NB4 (cell line): ENCODE data around the gene NTN1.
A peak's percentile ranks its signal among the peaks of the same experiment; 100 is the strongest.

Experiments used
- CTCF ChIP-seq: IDR thresholded peaks from one replicate; pipeline ENCODE4 v1.5.1; 2012; ENCODE audit warnings: low read depth, low read length
- MAX ChIP-seq: IDR thresholded peaks from 2 replicates; pipeline ENCODE4 v1.6.1; 2011; ENCODE audit warnings: low read depth, low read length
- MYC ChIP-seq: IDR thresholded peaks from 2 replicates; pipeline ENCODE4 v1.6.1; 2011; ENCODE audit warnings: low read depth, low read length

- TF ChIP-seq MYC, result peak; percentile 64
- no peak for TF ChIP-seq CTCF
- TF ChIP-seq MAX, result peak; percentile 36; the same call in 1 of the 2 replicates
Observed at GRCh38 chr17:9183306-9183705, 162.0 kb downstream of the NTN1 start.
